Osteoblast (primary cell): Measurements from ENCODE around the gene TJP3. TPM values are rescaled to one million over a fixed set of nuclear protein-coding genes. Genes with fewer than 3 reads are reported as not detected.

ENCODE experiments used
- DNase-seq: peaks from one replicate; pipeline ENCODE4 v3.0.0; 2011; ENCODE audit warnings: low spot score, mixed read lengths; ENCODE audit not compliant: insufficient read length; ENCODE audit errors: missing footprints
- H2AFZ ChIP-seq: 2 replicates; pipeline ENCODE4 v1.6.0; 2011; ENCODE audit warnings: mild to moderate bottlenecking, low read length
- H3K27ac ChIP-seq: 2 replicates; pipeline ENCODE4 v1.5.1; 2011; ENCODE audit warnings: mild to moderate bottlenecking, low read depth, low read length, moderate library complexity
- H3K27me3 ChIP-seq: 2 replicates; pipeline ENCODE4 v1.6.0; 2012; ENCODE audit warnings: mild to moderate bottlenecking, control low read depth, inconsistent platforms, low read length, moderate library complexity; ENCODE audit not compliant: insufficient read depth
- H3K36me3 ChIP-seq: 2 replicates; pipeline ENCODE4 v1.5.1; 2011; ENCODE audit warnings: mild to moderate bottlenecking, low read length, control low read depth, moderate library complexity; ENCODE audit not compliant: insufficient read depth
- H3K4me1 ChIP-seq: 2 replicates; pipeline ENCODE4 v1.5.1; 2011; ENCODE audit warnings: mild to moderate bottlenecking, low read length, control low read depth, moderate library complexity; ENCODE audit not compliant: insufficient read depth
- H3K4me2 ChIP-seq: 2 replicates; pipeline ENCODE4 v1.6.0; 2011; ENCODE audit warnings: mild to moderate bottlenecking, low read length; ENCODE audit not compliant: insufficient read depth
- H3K4me3 ChIP-seq: fragments of 200-600 bp; sonication (generic); 3 replicates; pipeline ENCODE4 v1.5.1; 2012; ENCODE audit warnings: mild to moderate bottlenecking, low read length, inconsistent platforms; ENCODE audit not compliant: insufficient read depth
- H3K79me2 ChIP-seq: 2 replicates; pipeline ENCODE4 v1.6.0; 2012; ENCODE audit warnings: mild to moderate bottlenecking, low read length, control low read depth, inconsistent platforms; ENCODE audit not compliant: insufficient read depth
- H3K9me3 ChIP-seq: 2 replicates; pipeline ENCODE4 v1.5.1; 2011; ENCODE audit warnings: low read depth, low read length, control low read depth
- H4K20me1 ChIP-seq: 2 replicates; pipeline ENCODE4 v1.6.0; 2012; ENCODE audit warnings: mild to moderate bottlenecking, low read length, control low read depth; ENCODE audit not compliant: insufficient read depth
- CTCF ChIP-seq: IDR thresholded peaks from 2 replicates; pipeline ENCODE4 v1.5.1; 2011; ENCODE audit warnings: mild to moderate bottlenecking, low read depth, low read length, moderate library complexity; ENCODE audit errors: extremely low read depth
- total RNA-seq: library from RNA; depleted of rRNA; stranded (reverse); fragments of >200 nt; gene quantifications from 2 replicates; pipeline ENCODE4 v1.2.3, GENCODE V29; 2012

The TJP3 gene
- total RNA-seq, 1 donor, result not detected

- Histone ChIP-seq H3K36me3 (no peaks in the 10 kb centered on the region), H3K4me2 (peak within 1 kb of the TSS; percentile 92), H3K79me2 (peaks cover 47% of the 10 kb centered on the region), H3K27ac (peak within 1 kb of the TSS; percentile 60), H4K20me1 (peaks cover 27% of the 10 kb centered on the region), H3K9me3 (no peaks in the 10 kb centered on the region), H3K4me3 (peak within 1 kb of the TSS; percentile 90), H3K4me1 (peaks cover 6% of the 10 kb centered on the region), H3K27me3 (no peaks in the 10 kb centered on the region), H2AFZ (peak within 1 kb of the TSS; percentile 81)
- DNase-seq, result peak; percentile 100
- TF ChIP-seq CTCF, result peak; percentile 61
These were observed 7.7 kb upstream of the TJP3 start, which contains the start of gene PIP5K1C for GRCh38 chr19:3700242-3701032. PIP5K1C (minus strand) TSS chr19:3700468; CDS start chr19:3700390, 78 bp downstream.

- TF ChIP-seq CTCF, result no peak
- DNase-seq, result no peak
- no peak overlapping the region for H3K4me3 ChIP-seq
- H3K27me3 ChIP-seq, result no peaks in the 10 kb centered on the region
- H3K27ac ChIP-seq, result no peak overlapping the region
- no peak overlapping the region for H2AFZ ChIP-seq
- H3K4me1 ChIP-seq, result peaks cover 6% of the 10 kb centered on the region
- no peak overlapping the region for H3K4me2 ChIP-seq
- no peaks in the 10 kb centered on the region for H3K9me3 ChIP-seq
- peaks cover 40% of the 10 kb centered on the region for H3K79me2 ChIP-seq
- peaks cover 21% of the 10 kb centered on the region for H4K20me1 ChIP-seq
- H3K36me3 ChIP-seq, result no peaks in the 10 kb centered on the region
These were observed 7.0 kb upstream of the TJP3 start for GRCh38 chr19:3701200-3701599.

GRCh38 chr19:3707868-3708206 is 347 bp upstream of the TJP3 start:
- Histone ChIP-seq H3K79me2 (no peaks in the 10 kb centered on the region), H3K27ac (no peak overlapping the region), H3K4me1 (peaks cover 5% of the 10 kb centered on the region), H3K27me3 (peaks cover 22% of the 10 kb centered on the region), H2AFZ (no peak overlapping the region), H3K9me3 (no peaks in the 10 kb centered on the region), H3K4me2 (no peak overlapping the region), H4K20me1 (no peaks in the 10 kb centered on the region), H3K4me3 (no peak overlapping the region), H3K36me3 (no peaks in the 10 kb centered on the region)
- DNase-seq, result peak; percentile 78
- no peak for TF ChIP-seq CTCF

- TF ChIP-seq CTCF, result no peak
- H3K9me3 ChIP-seq, result no peaks in the 10 kb centered on the region
- H3K79me2 ChIP-seq, result no peaks in the 10 kb centered on the region
- H3K27me3 ChIP-seq, result peaks cover 22% of the 10 kb centered on the region
- H3K4me2 ChIP-seq, result no peak overlapping the region
- no peaks in the 10 kb centered on the region for H3K36me3 ChIP-seq
- no peak overlapping the region for H3K4me3 ChIP-seq
- H4K20me1 ChIP-seq, result no peaks in the 10 kb centered on the region
- no peak overlapping the region for H3K27ac ChIP-seq
- DNase-seq, result peak; percentile 80
- no peak overlapping the region for H2AFZ ChIP-seq
- H3K4me1 ChIP-seq, result peaks cover 5% of the 10 kb centered on the region
These were observed 2.2 kb downstream of the TJP3 start for GRCh38 chr19:3710265-3710812.
